ENCODE results near the gene WASF2. TPM values are rescaled to one million over a fixed set of nuclear protein-coding genes. Genes with fewer than 3 reads are reported as not detected.
"Not testable (repeated sequence)": the region's sequence is repeated elsewhere in the genome, so short reads cannot be mapped to it uniquely, and the experiment has no call there.

WASF2 gene
- total RNA-seq, 1 donor from 2014 or later, result 33.7 TPM

GRCh38 chr1:27501159-27501558, 11.2 kb upstream of the WASF2 start:
- DNase-seq (ENCODE audit: low read depth, low spot score), result not testable (repeated sequence)

- DNase-seq (ENCODE audit: low read depth, low spot score), result no peak
Measured at GRCh38 chr1:27499142-27499541, 9.2 kb upstream of the WASF2 start.

GRCh38 chr1:27496604-27497155, 6.7 kb upstream of the WASF2 start:
- no peak for DNase-seq (ENCODE audit: low read depth, low spot score)

GRCh38 chr1:27492796-27493195, 2.8 kb upstream of the WASF2 start:
- no peak for DNase-seq (ENCODE audit: low read depth, low spot score)

GRCh38 chr1:27491748-27492700, 2.1 kb upstream of the WASF2 start:
- no peak for DNase-seq (ENCODE audit: low read depth, low spot score)

- no peak for DNase-seq (ENCODE audit: low read depth, low spot score)
Measured at GRCh38 chr1:27489501-27489972, 430 bp downstream of the WASF2 start.

- DNase-seq (ENCODE audit: low read depth, low spot score), result no peak
Measured at GRCh38 chr1:27487966-27488884, 1.7 kb downstream of the WASF2 start.

GRCh38 chr1:27485363-27485762, 4.6 kb downstream of the WASF2 start:
- no peak for DNase-seq (ENCODE audit: low read depth, low spot score)

- DNase-seq (ENCODE audit: low read depth, low spot score), result no peak
Measured at GRCh38 chr1:27483659-27484058, 6.3 kb downstream of the WASF2 start.

- no peak for DNase-seq (ENCODE audit: low read depth, low spot score)
Measured at GRCh38 chr1:27481994-27482620, 7.9 kb downstream of the WASF2 start.

- no peak for DNase-seq (ENCODE audit: low read depth, low spot score)
Measured at GRCh38 chr1:27478098-27478497, 11.9 kb downstream of the WASF2 start.

- no peak for DNase-seq (ENCODE audit: low read depth, low spot score)
Measured at GRCh38 chr1:27476237-27476636, 13.7 kb downstream of the WASF2 start.

GRCh38 chr1:27475720-27476119, 14.2 kb downstream of the WASF2 start:
- no peak for DNase-seq (ENCODE audit: low read depth, low spot score)

GRCh38 chr1:27473755-27474154, 16.2 kb downstream of the WASF2 start:
- no peak for DNase-seq (ENCODE audit: low read depth, low spot score)

GRCh38 chr1:27472098-27472497, 17.9 kb downstream of the WASF2 start:
- not testable (repeated sequence) for DNase-seq (ENCODE audit: low read depth, low spot score)

GRCh38 chr1:27471477-27471876, 18.5 kb downstream of the WASF2 start:
- no peak for DNase-seq (ENCODE audit: low read depth, low spot score)

GRCh38 chr1:27469334-27469733, 20.6 kb downstream of the WASF2 start:
- DNase-seq (ENCODE audit: low read depth, low spot score), result no peak

- not testable (repeated sequence) for DNase-seq (ENCODE audit: low read depth, low spot score)
Measured at GRCh38 chr1:27468378-27468777, 21.6 kb downstream of the WASF2 start.

- DNase-seq (ENCODE audit: low read depth, low spot score), result no peak
Measured at GRCh38 chr1:27464926-27465647, 24.9 kb downstream of the WASF2 start.

GRCh38 chr1:27463916-27464315, 26.1 kb downstream of the WASF2 start:
- DNase-seq (ENCODE audit: low read depth, low spot score), result not testable (repeated sequence)

Data from pulmonary artery endothelial cell (primary cell).